Left kidney (tissue), 2 donors: ENCODE data around the gene TESMIN. TPM values are rescaled to one million over a fixed set of nuclear protein-coding genes. Genes with fewer than 3 reads are reported as not detected.

Experiments
- DNase-seq: peaks from one replicate; pipeline ENCODE4 v3.0.0-alpha.2; 2013
- polyA plus RNA-seq: library from polyadenylated mRNA; unstranded; fragments of 120-200 nt; gene quantifications from one replicate; pipeline ENCODE4 v1.2.1, GENCODE V29; 2013; ENCODE audit not compliant: insufficient read length

Gene TESMIN
- polyA plus RNA-seq, 1 donor: 19.3 TPM

- DNase-seq: no peak
Measured at GRCh38 chr11:68763181-68763721, 11.9 kb upstream of the TESMIN start.

- DNase-seq: no peak
Measured at GRCh38 chr11:68762481-68762880, 11.2 kb upstream of the TESMIN start.

- DNase-seq: no peak
Measured at GRCh38 chr11:68761801-68762200, 10.5 kb upstream of the TESMIN start.

- no peak for DNase-seq
Measured at GRCh38 chr11:68759991-68760390, 8.7 kb upstream of the TESMIN start.

- no peak for DNase-seq
Measured at GRCh38 chr11:68757711-68758110, 6.4 kb upstream of the TESMIN start.

- DNase-seq: no peak
Measured at GRCh38 chr11:68756171-68756766, 4.9 kb upstream of the TESMIN start.

GRCh38 chr11:68753300-68753699 is 2.0 kb upstream of the TESMIN start:
- DNase-seq: no peak

GRCh38 chr11:68751004-68751325 is 355 bp downstream of the TESMIN start:
- DNase-seq: no peak

GRCh38 chr11:68750195-68751003 is 921 bp downstream of the TESMIN start:
- no peak for DNase-seq

GRCh38 chr11:68749229-68750123 is 1.8 kb downstream of the TESMIN start:
- no peak for DNase-seq

GRCh38 chr11:68748061-68748460 is 3.3 kb downstream of the TESMIN start:
- no peak for DNase-seq

- no peak for DNase-seq
Measured at GRCh38 chr11:68743539-68743938, 7.8 kb downstream of the TESMIN start.

- no peak for DNase-seq
Measured at GRCh38 chr11:68741463-68741862, 9.9 kb downstream of the TESMIN start.

- no peak for DNase-seq
Measured at GRCh38 chr11:68735646-68736045, 15.7 kb downstream of the TESMIN start.

- DNase-seq: no peak
Measured at GRCh38 chr11:68735125-68735524, 16.2 kb downstream of the TESMIN start.

- DNase-seq: no peak
Measured at GRCh38 chr11:68734111-68734510, 17.2 kb downstream of the TESMIN start.

- DNase-seq: no peak
Measured at GRCh38 chr11:68727783-68728182, 23.5 kb downstream of the TESMIN start.

- no peak for DNase-seq
Measured at GRCh38 chr11:68724293-68724692, 27.0 kb downstream of the TESMIN start.

- DNase-seq: no peak
Measured at GRCh38 chr11:68722143-68722542, 29.2 kb downstream of the TESMIN start.

GRCh38 chr11:68721075-68721474 is 30.2 kb downstream of the TESMIN start:
- DNase-seq: no peak

GRCh38 chr11:68715456-68716122 is 35.7 kb downstream of the TESMIN start:
- DNase-seq: no peak
